ENCODE data around the gene RPRML. TPM values are rescaled to one million over a fixed set of nuclear protein-coding genes. Genes with fewer than 3 reads are reported as not detected.
A peak's percentile ranks its signal among the peaks of the same experiment; 100 is the strongest.

Gene RPRML
- total RNA-seq, 1 experiment from 2014 or later, result 4.7 TPM

DNA sequence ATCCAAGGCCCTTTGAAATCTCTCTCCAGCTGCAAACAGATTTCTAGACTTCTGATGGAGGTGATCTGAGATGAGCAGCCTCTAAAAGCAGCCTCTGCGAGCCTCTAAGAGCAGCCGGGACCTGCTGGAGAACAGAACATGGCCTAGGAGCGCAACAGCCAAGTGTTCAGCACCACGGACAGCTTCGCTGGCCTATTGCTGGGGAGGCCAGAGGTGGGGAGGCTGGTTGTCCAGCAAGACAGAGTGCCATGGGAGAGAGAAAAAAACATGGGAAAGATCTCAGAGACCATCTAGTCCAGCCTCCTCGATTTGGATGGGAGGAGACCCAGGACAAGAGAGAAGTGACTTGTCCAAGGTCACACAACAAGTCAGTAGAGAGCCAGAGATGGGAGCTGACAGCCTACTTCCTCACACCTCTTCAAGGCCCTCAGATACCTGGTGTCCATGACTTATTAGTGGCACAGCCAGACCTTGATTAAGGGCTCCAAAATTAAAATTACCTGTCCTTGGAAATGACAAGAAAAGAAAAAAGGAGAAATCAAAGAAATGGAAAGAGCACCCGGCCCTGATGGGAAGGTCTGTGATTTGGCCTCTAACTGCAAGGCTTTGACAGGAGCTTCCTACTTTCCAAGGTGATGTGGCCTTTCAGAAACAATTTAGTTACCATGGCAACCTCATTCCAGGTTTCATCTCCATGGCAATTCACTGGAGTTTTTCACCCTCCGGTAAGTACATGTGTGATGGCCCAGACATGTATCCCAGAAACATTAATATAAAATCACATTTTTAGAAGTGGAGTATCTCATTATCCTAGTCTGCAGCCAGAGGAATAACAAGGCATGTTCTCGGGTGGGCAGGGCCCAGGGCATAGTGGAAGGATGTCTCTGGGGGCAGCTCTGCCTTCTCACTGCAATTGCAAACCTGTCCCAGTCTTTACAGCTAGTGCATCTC lies 14.5 kb downstream of the RPRML start:
- DNase-seq (ENCODE audit: low spot score) (peak; percentile 66), ATAC-seq (peak; percentile 36; the same call in 1 of the 2 replicates)
- ChIA-PET POLR2A (no interaction called here), CTCF (interaction anchor here (2.2 kb wide), 1 partner anchor 12 kb away, joined by 8 read pairs; no protein-coding TSS in a partner anchor)
- Mint-ChIP-seq H3K27ac (no peak overlapping the region), H3K36me3 (peaks cover 9% of the 10 kb centered on the region), H3K9me3 (peaks cover 12% of the 10 kb centered on the region), H3K27me3 (ENCODE audit: low read depth) (peaks cover 10% of the 10 kb centered on the region), H3K4me1 (no peaks in the 10 kb centered on the region), H3K4me3 (no peak overlapping the region)
- TF ChIP-seq PRRX2 (CRISPR knock-in tag; IDR thresholded peaks at IDR 0.05) (no peak), TEAD1 (CRISPR knock-in tag; IDR thresholded peaks at IDR 0.05) (peak; percentile 70), FOXP1 (CRISPR knock-in tag; IDR thresholded peaks at IDR 0.05; ENCODE audit: borderline replicate concordance) (peak; percentile 75), ZNF219 (CRISPR knock-in tag; IDR thresholded peaks at IDR 0.05; ENCODE audit: borderline replicate concordance) (peak; percentile 90; the same call in 1 of the 2 replicates), SMAD3 (CRISPR knock-in tag; IDR thresholded peaks at IDR 0.05; ENCODE audit: borderline replicate concordance) (peak; percentile 51; the same call in 1 of the 2 replicates), NR1H2 (CRISPR knock-in tag; IDR thresholded peaks at IDR 0.05) (no peak), SOX15 (CRISPR knock-in tag; IDR thresholded peaks at IDR 0.05) (no peak), ZNF263 (CRISPR knock-in tag; IDR thresholded peaks at IDR 0.05; ENCODE audit: low read depth) (no peak), SMAD4 (CRISPR knock-in tag; IDR thresholded peaks at IDR 0.05) (0 out of 2 replicates have a peak, but pooled peaks have one; percentile 61), GABPB1 (CRISPR knock-in tag; IDR thresholded peaks at IDR 0.05) (no peak), ETV6 (CRISPR knock-in tag; IDR thresholded peaks at IDR 0.05) (peak; percentile 61; the same call in 1 of the 2 replicates), ESRRA (CRISPR knock-in tag; IDR thresholded peaks at IDR 0.05; ENCODE audit: borderline replicate concordance) (peak; percentile 73; the same call in 1 of the 2 replicates), ATF1 (CRISPR knock-in tag; IDR thresholded peaks at IDR 0.05) (0 out of 2 replicates have a peak, but pooled peaks have one; percentile 41), FOXJ3 (CRISPR knock-in tag; IDR thresholded peaks at IDR 0.05; ENCODE audit: borderline replicate concordance) (0 out of 2 replicates have a peak, but pooled peaks have one; percentile 24), FOXK1 (CRISPR knock-in tag; IDR thresholded peaks at IDR 0.05) (peak; percentile 53; the same call in 1 of the 2 replicates)
- TF ChIP-seq, protein P1, sequence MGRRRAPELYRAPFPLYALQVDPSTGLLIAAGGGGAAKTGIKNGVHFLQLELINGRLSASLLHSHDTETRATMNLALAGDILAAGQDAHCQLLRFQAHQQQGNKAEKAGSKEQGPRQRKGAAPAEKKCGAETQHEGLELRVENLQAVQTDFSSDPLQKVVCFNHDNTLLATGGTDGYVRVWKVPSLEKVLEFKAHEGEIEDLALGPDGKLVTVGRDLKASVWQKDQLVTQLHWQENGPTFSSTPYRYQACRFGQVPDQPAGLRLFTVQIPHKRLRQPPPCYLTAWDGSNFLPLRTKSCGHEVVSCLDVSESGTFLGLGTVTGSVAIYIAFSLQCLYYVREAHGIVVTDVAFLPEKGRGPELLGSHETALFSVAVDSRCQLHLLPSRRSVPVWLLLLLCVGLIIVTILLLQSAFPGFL (CRISPR knock-in tag; IDR thresholded peaks at IDR 0.05; ENCODE audit: borderline replicate concordance), result no peak
- TF ChIP-seq, protein P2, sequence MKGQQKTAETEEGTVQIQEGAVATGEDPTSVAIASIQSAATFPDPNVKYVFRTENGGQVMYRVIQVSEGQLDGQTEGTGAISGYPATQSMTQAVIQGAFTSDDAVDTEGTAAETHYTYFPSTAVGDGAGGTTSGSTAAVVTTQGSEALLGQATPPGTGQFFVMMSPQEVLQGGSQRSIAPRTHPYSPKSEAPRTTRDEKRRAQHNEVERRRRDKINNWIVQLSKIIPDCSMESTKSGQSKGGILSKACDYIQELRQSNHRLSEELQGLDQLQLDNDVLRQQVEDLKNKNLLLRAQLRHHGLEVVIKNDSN (CRISPR knock-in tag; IDR thresholded peaks at IDR 0.05), result peak; percentile 53; the same call in 1 of the 2 replicates
- TF ChIP-seq, protein P3, sequence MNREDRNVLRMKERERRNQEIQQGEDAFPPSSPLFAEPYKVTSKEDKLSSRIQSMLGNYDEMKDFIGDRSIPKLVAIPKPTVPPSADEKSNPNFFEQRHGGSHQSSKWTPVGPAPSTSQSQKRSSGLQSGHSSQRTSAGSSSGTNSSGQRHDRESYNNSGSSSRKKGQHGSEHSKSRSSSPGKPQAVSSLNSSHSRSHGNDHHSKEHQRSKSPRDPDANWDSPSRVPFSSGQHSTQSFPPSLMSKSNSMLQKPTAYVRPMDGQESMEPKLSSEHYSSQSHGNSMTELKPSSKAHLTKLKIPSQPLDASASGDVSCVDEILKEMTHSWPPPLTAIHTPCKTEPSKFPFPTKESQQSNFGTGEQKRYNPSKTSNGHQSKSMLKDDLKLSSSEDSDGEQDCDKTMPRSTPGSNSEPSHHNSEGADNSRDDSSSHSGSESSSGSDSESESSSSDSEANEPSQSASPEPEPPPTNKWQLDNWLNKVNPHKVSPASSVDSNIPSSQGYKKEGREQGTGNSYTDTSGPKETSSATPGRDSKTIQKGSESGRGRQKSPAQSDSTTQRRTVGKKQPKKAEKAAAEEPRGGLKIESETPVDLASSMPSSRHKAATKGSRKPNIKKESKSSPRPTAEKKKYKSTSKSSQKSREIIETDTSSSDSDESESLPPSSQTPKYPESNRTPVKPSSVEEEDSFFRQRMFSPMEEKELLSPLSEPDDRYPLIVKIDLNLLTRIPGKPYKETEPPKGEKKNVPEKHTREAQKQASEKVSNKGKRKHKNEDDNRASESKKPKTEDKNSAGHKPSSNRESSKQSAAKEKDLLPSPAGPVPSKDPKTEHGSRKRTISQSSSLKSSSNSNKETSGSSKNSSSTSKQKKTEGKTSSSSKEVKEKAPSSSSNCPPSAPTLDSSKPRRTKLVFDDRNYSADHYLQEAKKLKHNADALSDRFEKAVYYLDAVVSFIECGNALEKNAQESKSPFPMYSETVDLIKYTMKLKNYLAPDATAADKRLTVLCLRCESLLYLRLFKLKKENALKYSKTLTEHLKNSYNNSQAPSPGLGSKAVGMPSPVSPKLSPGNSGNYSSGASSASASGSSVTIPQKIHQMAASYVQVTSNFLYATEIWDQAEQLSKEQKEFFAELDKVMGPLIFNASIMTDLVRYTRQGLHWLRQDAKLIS (CRISPR knock-in tag; IDR thresholded peaks at IDR 0.05; ENCODE audit: borderline replicate concordance), result no peak
- TF ChIP-seq, protein P4, sequence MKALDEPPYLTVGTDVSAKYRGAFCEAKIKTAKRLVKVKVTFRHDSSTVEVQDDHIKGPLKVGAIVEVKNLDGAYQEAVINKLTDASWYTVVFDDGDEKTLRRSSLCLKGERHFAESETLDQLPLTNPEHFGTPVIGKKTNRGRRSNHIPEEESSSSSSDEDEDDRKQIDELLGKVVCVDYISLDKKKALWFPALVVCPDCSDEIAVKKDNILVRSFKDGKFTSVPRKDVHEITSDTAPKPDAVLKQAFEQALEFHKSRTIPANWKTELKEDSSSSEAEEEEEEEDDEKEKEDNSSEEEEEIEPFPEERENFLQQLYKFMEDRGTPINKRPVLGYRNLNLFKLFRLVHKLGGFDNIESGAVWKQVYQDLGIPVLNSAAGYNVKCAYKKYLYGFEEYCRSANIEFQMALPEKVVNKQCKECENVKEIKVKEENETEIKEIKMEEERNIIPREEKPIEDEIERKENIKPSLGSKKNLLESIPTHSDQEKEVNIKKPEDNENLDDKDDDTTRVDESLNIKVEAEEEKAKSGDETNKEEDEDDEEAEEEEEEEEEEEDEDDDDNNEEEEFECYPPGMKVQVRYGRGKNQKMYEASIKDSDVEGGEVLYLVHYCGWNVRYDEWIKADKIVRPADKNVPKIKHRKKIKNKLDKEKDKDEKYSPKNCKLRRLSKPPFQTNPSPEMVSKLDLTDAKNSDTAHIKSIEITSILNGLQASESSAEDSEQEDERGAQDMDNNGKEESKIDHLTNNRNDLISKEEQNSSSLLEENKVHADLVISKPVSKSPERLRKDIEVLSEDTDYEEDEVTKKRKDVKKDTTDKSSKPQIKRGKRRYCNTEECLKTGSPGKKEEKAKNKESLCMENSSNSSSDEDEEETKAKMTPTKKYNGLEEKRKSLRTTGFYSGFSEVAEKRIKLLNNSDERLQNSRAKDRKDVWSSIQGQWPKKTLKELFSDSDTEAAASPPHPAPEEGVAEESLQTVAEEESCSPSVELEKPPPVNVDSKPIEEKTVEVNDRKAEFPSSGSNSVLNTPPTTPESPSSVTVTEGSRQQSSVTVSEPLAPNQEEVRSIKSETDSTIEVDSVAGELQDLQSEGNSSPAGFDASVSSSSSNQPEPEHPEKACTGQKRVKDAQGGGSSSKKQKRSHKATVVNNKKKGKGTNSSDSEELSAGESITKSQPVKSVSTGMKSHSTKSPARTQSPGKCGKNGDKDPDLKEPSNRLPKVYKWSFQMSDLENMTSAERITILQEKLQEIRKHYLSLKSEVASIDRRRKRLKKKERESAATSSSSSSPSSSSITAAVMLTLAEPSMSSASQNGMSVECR (CRISPR knock-in tag; IDR thresholded peaks at IDR 0.05; ENCODE audit: borderline replicate concordance), result peak; percentile 85; the same call in 1 of the 2 replicates
- TF ChIP-seq, protein P5, sequence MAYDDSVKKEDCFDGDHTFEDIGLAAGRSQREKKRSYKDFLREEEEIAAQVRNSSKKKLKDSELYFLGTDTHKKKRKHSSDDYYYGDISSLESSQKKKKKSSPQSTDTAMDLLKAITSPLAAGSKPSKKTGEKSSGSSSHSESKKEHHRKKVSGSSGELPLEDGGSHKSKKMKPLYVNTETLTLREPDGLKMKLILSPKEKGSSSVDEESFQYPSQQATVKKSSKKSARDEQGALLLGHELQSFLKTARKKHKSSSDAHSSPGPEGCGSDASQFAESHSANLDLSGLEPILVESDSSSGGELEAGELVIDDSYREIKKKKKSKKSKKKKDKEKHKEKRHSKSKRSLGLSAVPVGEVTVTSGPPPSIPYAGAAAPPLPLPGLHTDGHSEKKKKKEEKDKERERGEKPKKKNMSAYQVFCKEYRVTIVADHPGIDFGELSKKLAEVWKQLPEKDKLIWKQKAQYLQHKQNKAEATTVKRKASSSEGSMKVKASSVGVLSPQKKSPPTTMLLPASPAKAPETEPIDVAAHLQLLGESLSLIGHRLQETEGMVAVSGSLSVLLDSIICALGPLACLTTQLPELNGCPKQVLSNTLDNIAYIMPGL (CRISPR knock-in tag; IDR thresholded peaks at IDR 0.05), result no peak
- TF ChIP-seq, protein P6, sequence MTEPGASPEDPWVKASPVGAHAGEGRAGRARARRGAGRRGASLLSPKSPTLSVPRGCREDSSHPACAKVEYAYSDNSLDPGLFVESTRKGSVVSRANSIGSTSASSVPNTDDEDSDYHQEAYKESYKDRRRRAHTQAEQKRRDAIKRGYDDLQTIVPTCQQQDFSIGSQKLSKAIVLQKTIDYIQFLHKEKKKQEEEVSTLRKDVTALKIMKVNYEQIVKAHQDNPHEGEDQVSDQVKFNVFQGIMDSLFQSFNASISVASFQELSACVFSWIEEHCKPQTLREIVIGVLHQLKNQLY (CRISPR knock-in tag; IDR thresholded peaks at IDR 0.05), result no peak
- TF ChIP-seq, protein P7, sequence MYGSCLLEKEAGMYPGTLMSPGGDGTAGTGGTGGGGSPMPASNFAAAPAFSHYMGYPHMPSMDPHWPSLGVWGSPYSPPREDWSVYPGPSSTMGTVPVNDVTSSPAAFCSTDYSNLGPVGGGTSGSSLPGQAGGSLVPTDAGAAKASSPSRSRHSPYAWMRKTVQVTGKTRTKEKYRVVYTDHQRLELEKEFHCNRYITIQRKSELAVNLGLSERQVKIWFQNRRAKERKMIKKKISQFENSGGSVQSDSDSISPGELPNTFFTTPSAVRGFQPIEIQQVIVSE (CRISPR knock-in tag; IDR thresholded peaks at IDR 0.05; ENCODE audit: borderline replicate concordance), result no peak

All from WTC11 (cell line).